Stomach (tissue), 4 donors: Measurements from ENCODE around the gene NFATC1.

ENCODE experiments used
- POLR2A ChIP-seq, 4 donors: fragments of 450-650 bp; IDR thresholded peaks; one replicate each; pipeline ENCODE4 v1.6.1; 2016; ENCODE audit warnings: antibody characterized with exemption in 4 of 4, control low read depth in 2 of 4, mild to moderate bottlenecking in 1 of 4, moderate library complexity in 1 of 4
- TF ChIP-seq, protein P1 (sequence below), 7 experiments: fragments of 450-650 bp in 4 of 7; fragments of 200-600 bp in 3 of 7; sonication (generic) in 3 of 7; IDR thresholded peaks; one replicate each; pipeline ENCODE4 v1.5.1; 2016 to 2019; ENCODE audit warnings: antibody characterized with exemption in 7 of 7, control low read depth in 2 of 7, mild to moderate bottlenecking in 1 of 7

DNA sequence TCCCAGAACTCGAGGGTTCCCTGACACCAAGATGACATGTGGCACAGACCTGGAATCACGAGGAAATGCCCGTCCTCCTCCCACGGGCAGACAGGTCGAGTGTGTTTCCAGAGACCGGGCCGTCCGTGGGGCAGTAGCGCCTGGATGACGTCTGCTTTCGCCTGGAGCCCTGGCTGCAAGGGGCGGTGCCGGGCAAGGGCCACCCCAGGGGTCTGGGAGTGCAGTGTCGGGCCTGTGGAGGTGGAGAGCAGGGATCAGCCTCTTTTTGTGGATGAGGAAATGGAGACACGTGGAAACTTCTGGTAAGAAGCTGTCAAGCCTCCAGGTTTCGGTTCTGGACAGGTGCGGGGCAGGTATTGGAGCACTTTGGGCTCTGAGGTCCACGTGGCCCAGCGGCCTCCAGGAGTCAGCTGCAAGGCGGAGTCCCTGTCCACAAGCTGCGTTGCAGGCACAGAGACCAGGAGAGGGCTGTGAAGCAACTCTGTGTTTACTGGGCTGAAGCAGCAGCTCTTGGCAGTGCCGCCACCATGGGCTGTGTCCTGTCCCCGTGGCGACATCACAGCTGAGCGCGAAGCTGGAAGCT lies 25.6 kb downstream of the NFATC1 start:
- no peak for TF ChIP-seq POLR2A (IDR thresholded peaks at IDR 0.05)
- TF ChIP-seq, protein P1, sequence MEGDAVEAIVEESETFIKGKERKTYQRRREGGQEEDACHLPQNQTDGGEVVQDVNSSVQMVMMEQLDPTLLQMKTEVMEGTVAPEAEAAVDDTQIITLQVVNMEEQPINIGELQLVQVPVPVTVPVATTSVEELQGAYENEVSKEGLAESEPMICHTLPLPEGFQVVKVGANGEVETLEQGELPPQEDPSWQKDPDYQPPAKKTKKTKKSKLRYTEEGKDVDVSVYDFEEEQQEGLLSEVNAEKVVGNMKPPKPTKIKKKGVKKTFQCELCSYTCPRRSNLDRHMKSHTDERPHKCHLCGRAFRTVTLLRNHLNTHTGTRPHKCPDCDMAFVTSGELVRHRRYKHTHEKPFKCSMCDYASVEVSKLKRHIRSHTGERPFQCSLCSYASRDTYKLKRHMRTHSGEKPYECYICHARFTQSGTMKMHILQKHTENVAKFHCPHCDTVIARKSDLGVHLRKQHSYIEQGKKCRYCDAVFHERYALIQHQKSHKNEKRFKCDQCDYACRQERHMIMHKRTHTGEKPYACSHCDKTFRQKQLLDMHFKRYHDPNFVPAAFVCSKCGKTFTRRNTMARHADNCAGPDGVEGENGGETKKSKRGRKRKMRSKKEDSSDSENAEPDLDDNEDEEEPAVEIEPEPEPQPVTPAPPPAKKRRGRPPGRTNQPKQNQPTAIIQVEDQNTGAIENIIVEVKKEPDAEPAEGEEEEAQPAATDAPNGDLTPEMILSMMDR (IDR thresholded peaks at IDR 0.05), result no peak
